Activated CD4-positive, alpha-beta T cell treated with anti-CD3 and anti-CD28 coated beads, Interleukin-2, amount 50 U/mL, for 48 hours (primary cell): Measurements from ENCODE around the gene LPIN2.
A peak's percentile ranks its signal among the peaks of the same experiment; 100 is the strongest.
"Not testable (repeated sequence)": the region's sequence is repeated elsewhere in the genome, so short reads cannot be mapped to it uniquely, and the experiment has no call there.

ENCODE experiments used
- DNase-seq, 2 experiments: peaks; one replicate each; pipeline ENCODE4 v3.0.0-alpha.2; 2020

Gene LPIN2

GRCh38 chr18:3013024-3013804, at the start of gene LPIN2:
TSS of gene LPIN2 (minus strand) at chr18:3013144. CDS start at chr18:2960840, 52,304 bp downstream.
- peak; percentile 95 to 97 for DNase-seq

GRCh38 chr18:3061581-3062312, 48.8 kb upstream of the LPIN2 start:
- DNase-seq, result peak; percentile 52 to 66

- DNase-seq, result peak; percentile 56 to 67
These were observed 48.0 kb upstream of the LPIN2 start for GRCh38 chr18:3060667-3061580.

- no peak for DNase-seq
These were observed 46.3 kb upstream of the LPIN2 start for GRCh38 chr18:3059272-3059671.

GRCh38 chr18:3058328-3059191, 45.6 kb upstream of the LPIN2 start:
- DNase-seq, result no peak

- no peak for DNase-seq
These were observed 44.6 kb upstream of the LPIN2 start for GRCh38 chr18:3057526-3057925.

- no peak for DNase-seq
These were observed 43.4 kb upstream of the LPIN2 start for GRCh38 chr18:3056311-3056710.

GRCh38 chr18:3055816-3056215, 42.9 kb upstream of the LPIN2 start:
- DNase-seq, result no peak

- DNase-seq, result no peak
These were observed 42.3 kb upstream of the LPIN2 start for GRCh38 chr18:3055186-3055728.

GRCh38 chr18:3054780-3055179, 41.8 kb upstream of the LPIN2 start:
- no peak for DNase-seq

GRCh38 chr18:3054214-3054613, 41.3 kb upstream of the LPIN2 start:
- no peak for DNase-seq

GRCh38 chr18:3053081-3053480, 40.1 kb upstream of the LPIN2 start:
- no peak for DNase-seq

GRCh38 chr18:3052411-3052758, 39.4 kb upstream of the LPIN2 start:
- DNase-seq, result no peak

GRCh38 chr18:3051718-3052410, 38.9 kb upstream of the LPIN2 start:
- DNase-seq, result no peak

- DNase-seq, result not testable (repeated sequence)
These were observed 37.0 kb upstream of the LPIN2 start for GRCh38 chr18:3049897-3050454.

GRCh38 chr18:3048820-3049349, 35.9 kb upstream of the LPIN2 start:
- no peak for DNase-seq

- no peak for DNase-seq
These were observed 35.2 kb upstream of the LPIN2 start for GRCh38 chr18:3048121-3048520.

- DNase-seq, result peak in 1 of 2 experiments; percentile 28
These were observed 33.4 kb upstream of the LPIN2 start for GRCh38 chr18:3046216-3046808.

- DNase-seq, result no peak
These were observed 32.2 kb upstream of the LPIN2 start for GRCh38 chr18:3044931-3045698.
